HG02678 (cell line): ENCODE data around the gene SRPK3.

ENCODE experiments used
- ATAC-seq: cut with Tn5 transposase; IDR thresholded peaks from one replicate; pipeline ENCODE4 v1.9.1; 2021; ENCODE audit warnings: mild to moderate bottlenecking, moderate library complexity; ENCODE audit not compliant: unreplicated experiment

Gene SRPK3

GRCh38 chrX:153769158-153769864, 11.5 kb upstream of the SRPK3 start:
- no peak for ATAC-seq

GRCh38 chrX:153769865-153770600, 10.8 kb upstream of the SRPK3 start:
- ATAC-seq = no peak

- ATAC-seq = no peak
Measured at GRCh38 chrX:153770601-153771414, 10.0 kb upstream of the SRPK3 start.

GRCh38 chrX:153771415-153772315, 9.2 kb upstream of the SRPK3 start:
- ATAC-seq = no peak

GRCh38 chrX:153772316-153773217, 8.3 kb upstream of the SRPK3 start:
- no peak for ATAC-seq

- ATAC-seq = no peak
Measured at GRCh38 chrX:153773218-153773611, 7.6 kb upstream of the SRPK3 start.

- no peak for ATAC-seq
Measured at GRCh38 chrX:153773741-153774575, 6.9 kb upstream of the SRPK3 start.

- ATAC-seq = no peak
Measured at GRCh38 chrX:153774576-153775292, 6.1 kb upstream of the SRPK3 start.

GRCh38 chrX:153775293-153776119, 5.3 kb upstream of the SRPK3 start:
- ATAC-seq = no peak

- no peak for ATAC-seq
Measured at GRCh38 chrX:153776120-153776599, 4.7 kb upstream of the SRPK3 start.

GRCh38 chrX:153776611-153777045, 4.2 kb upstream of the SRPK3 start:
- ATAC-seq = no peak

GRCh38 chrX:153777261-153778090, 3.4 kb upstream of the SRPK3 start:
- no peak for ATAC-seq

GRCh38 chrX:153778181-153778580, 2.7 kb upstream of the SRPK3 start:
- no peak for ATAC-seq

GRCh38 chrX:153778684-153779101, 2.1 kb upstream of the SRPK3 start:
- no peak for ATAC-seq

- no peak for ATAC-seq
Measured at GRCh38 chrX:153779891-153780677, 757 bp upstream of the SRPK3 start.
